IPS-20b (cell line): ENCODE measurements around the gene LECT2.

ENCODE experiments used
- H3K27ac ChIP-seq: one replicate; pipeline ENCODE4 v1.5.1; 2013; ENCODE audit warnings: low read length
- H3K27me3 ChIP-seq: 2 replicates; pipeline ENCODE4 v1.6.1; 2013; ENCODE audit warnings: mild to moderate bottlenecking, low read length, inconsistent platforms; ENCODE audit not compliant: insufficient read depth
- H3K36me3 ChIP-seq: 2 replicates; pipeline ENCODE4 v1.6.1; 2013; ENCODE audit warnings: low read depth, mild to moderate bottlenecking, inconsistent platforms, low read length, moderate library complexity; ENCODE audit not compliant: insufficient read depth
- H3K4me1 ChIP-seq: 2 replicates; pipeline ENCODE4 v1.6.1; 2013; ENCODE audit warnings: mild to moderate bottlenecking, control low read depth, inconsistent platforms, low read length, moderate library complexity; ENCODE audit not compliant: insufficient read depth
- H3K4me3 ChIP-seq: 2 replicates; pipeline ENCODE4 v1.5.1; 2013; ENCODE audit warnings: mild to moderate bottlenecking, low read length, inconsistent platforms
- H3K9ac ChIP-seq: 2 replicates; pipeline ENCODE4 v1.6.1; 2013; ENCODE audit warnings: low read depth, mild to moderate bottlenecking, inconsistent platforms, low read length, moderate library complexity
- H3K9me3 ChIP-seq: 2 replicates; pipeline ENCODE4 v1.6.1; 2013; ENCODE audit warnings: mild to moderate bottlenecking, low read depth, low read length, inconsistent platforms; ENCODE audit not compliant: insufficient read depth

The LECT2 gene

GRCh38 chr5:135977375-135977928 is 22.7 kb upstream of the LECT2 start:
- Histone ChIP-seq H3K27me3 (peaks cover 15% of the 10 kb centered on the region), H3K4me1 (peaks cover 3% of the 10 kb centered on the region; the same call in 1 of the 2 replicates), H3K9me3 (no peaks in the 10 kb centered on the region), H3K36me3 (no peaks in the 10 kb centered on the region), H3K27ac (no peak overlapping the region), H3K4me3 (no peak overlapping the region), H3K9ac (no peak overlapping the region)

DNA sequence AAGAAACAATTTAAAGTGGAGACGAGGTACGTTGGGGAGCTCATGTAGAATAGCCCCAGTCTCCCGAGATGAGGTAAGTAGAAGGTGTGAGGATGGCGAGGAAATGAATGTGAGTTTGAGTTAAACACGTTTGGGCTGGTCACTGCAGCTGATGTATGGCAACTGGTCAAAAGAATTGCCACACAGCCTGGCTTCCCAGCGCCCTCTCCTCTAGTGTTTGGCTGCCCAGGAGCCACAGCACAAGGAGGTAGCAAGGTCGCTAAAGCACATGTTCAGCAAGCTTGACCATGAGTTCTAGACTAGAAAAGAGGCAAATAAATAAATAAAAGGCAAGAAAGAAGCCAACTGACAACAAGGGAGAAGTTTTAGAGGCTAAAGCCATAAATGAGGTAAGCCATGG is 21.4 kb upstream of the LECT2 start:
- Histone ChIP-seq H3K27ac (no peak overlapping the region), H3K4me1 (peaks cover 3% of the 10 kb centered on the region; the same call in 1 of the 2 replicates), H3K27me3 (peaks cover 15% of the 10 kb centered on the region), H3K4me3 (no peak overlapping the region), H3K36me3 (no peaks in the 10 kb centered on the region), H3K9ac (no peak overlapping the region), H3K9me3 (no peaks in the 10 kb centered on the region)

GRCh38 chr5:135975122-135975521 is 20.3 kb upstream of the LECT2 start:
- H3K9ac ChIP-seq = no peak overlapping the region

DNA sequence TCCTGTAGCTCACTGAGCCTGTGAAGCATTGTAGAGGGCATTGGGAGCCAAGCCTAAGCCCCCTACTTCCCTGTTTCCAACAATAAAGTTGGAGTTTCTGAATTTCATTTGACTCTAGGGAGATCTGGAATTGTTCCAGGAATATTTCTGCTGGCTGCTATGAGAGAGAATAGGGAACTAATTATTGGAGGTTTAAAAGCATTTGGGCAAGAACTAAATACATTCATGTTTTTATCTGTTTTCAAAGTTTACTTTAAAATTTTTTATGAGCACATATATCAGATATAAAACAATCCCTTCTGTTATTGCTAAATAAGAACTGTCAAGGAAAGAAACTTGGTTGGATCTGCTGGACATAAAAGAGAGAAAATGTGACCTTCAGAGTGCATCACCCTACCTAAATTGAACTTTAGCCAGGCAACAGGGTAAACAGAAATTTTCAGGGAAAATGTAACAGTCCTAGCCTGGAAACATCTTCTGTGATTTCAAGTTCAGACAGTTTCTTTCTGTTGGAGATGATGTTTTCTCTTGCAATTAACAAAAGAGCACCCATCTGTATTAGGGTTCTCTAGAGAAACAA is 19.3 kb upstream of the LECT2 start:
- Histone ChIP-seq H3K27me3 (peaks cover 15% of the 10 kb centered on the region), H3K36me3 (no peaks in the 10 kb centered on the region), H3K4me3 (no peak overlapping the region), H3K9ac (no peak overlapping the region), H3K27ac (no peak overlapping the region), H3K9me3 (no peaks in the 10 kb centered on the region), H3K4me1 (peaks cover 3% of the 10 kb centered on the region; the same call in 1 of the 2 replicates)

More at GRCh38 chr5:135975122-135975521, 20.3 kb upstream of the LECT2 start:
- Histone ChIP-seq H3K36me3 (no peaks in the 10 kb centered on the region), H3K4me1 (peaks cover 3% of the 10 kb centered on the region; the same call in 1 of the 2 replicates), H3K4me3 (no peak overlapping the region), H3K27me3 (peaks cover 15% of the 10 kb centered on the region), H3K27ac (no peak overlapping the region), H3K9me3 (no peaks in the 10 kb centered on the region)

- Histone ChIP-seq H3K9me3 (no peaks in the 10 kb centered on the region), H3K9ac (no peak overlapping the region), H3K27me3 (peaks cover 15% of the 10 kb centered on the region), H3K27ac (no peak overlapping the region), H3K36me3 (no peaks in the 10 kb centered on the region), H3K4me1 (peaks cover 3% of the 10 kb centered on the region; the same call in 1 of the 2 replicates), H3K4me3 (no peak overlapping the region)
Measured at GRCh38 chr5:135973323-135974020, 18.7 kb upstream of the LECT2 start.

GRCh38 chr5:135971701-135972100 is 16.9 kb upstream of the LECT2 start:
- H3K9ac ChIP-seq = no peak overlapping the region
- H3K36me3 ChIP-seq = no peaks in the 10 kb centered on the region
- H3K4me1 ChIP-seq = peaks cover 3% of the 10 kb centered on the region; the same call in 1 of the 2 replicates
- H3K27me3 ChIP-seq = 0 out of 2 replicates have a peak, but pooled peaks cover 2% of the 10 kb centered on the region
- H3K9me3 ChIP-seq = no peaks in the 10 kb centered on the region
- H3K27ac ChIP-seq = no peak overlapping the region
- H3K4me3 ChIP-seq = no peak overlapping the region

DNA sequence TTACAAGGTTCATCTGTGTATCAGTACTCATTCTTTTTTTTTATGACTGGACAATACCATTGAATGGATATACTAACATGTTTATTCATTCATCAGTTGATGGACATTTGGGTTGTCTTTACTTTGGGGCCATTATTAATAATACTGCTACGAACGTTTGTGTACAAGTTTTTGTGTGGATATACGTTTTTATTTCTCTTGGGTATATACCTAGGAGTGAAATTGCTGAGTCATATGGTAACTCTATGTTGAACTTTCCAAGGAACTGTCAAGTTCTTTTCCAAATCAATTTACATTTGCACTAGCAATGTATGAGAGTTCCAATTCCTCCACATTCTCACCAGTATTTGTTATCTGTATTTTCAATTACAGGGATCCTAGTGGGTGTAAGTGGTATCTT is 12.0 kb upstream of the LECT2 start:
- Histone ChIP-seq H3K27ac (no peak overlapping the region), H3K9me3 (no peaks in the 10 kb centered on the region), H3K4me3 (no peak overlapping the region), H3K9ac (no peak overlapping the region), H3K27me3 (no peaks in the 10 kb centered on the region), H3K4me1 (no peaks in the 10 kb centered on the region), H3K36me3 (no peaks in the 10 kb centered on the region)

DNA sequence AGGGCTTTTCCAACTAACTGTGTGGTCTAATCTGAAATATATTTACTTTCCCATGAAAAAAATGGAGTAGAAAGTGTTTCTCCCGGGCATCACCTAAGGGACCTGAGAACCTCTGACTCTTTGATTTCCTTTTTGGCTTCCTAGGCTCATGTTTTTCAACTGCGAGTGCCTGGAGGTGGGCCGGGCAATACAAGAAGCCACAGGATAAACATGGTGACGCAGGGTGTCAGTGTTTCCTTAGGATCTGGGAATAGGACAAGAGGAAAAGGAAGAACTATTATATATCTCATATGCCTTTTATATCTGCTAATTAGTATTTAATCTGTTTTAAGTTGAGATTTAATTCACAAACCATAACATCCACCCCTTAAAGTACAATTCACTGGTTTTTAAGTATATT is 11.4 kb upstream of the LECT2 start:
- H3K27me3 ChIP-seq = no peaks in the 10 kb centered on the region
- H3K9me3 ChIP-seq = no peaks in the 10 kb centered on the region
- no peak overlapping the region for H3K4me3 ChIP-seq

GRCh38 chr5:135965504-135965903 is 10.7 kb upstream of the LECT2 start:
- Histone ChIP-seq H3K27ac (no peak overlapping the region), H3K9me3 (no peaks in the 10 kb centered on the region), H3K4me1 (no peaks in the 10 kb centered on the region), H3K4me3 (no peak overlapping the region), H3K9ac (no peak overlapping the region), H3K36me3 (no peaks in the 10 kb centered on the region), H3K27me3 (no peaks in the 10 kb centered on the region)

More for the DNA sequence above, 11.4 kb upstream of the LECT2 start:
- Histone ChIP-seq H3K4me1 (no peaks in the 10 kb centered on the region), H3K9ac (no peak overlapping the region), H3K36me3 (no peaks in the 10 kb centered on the region), H3K27ac (no peak overlapping the region)

DNA sequence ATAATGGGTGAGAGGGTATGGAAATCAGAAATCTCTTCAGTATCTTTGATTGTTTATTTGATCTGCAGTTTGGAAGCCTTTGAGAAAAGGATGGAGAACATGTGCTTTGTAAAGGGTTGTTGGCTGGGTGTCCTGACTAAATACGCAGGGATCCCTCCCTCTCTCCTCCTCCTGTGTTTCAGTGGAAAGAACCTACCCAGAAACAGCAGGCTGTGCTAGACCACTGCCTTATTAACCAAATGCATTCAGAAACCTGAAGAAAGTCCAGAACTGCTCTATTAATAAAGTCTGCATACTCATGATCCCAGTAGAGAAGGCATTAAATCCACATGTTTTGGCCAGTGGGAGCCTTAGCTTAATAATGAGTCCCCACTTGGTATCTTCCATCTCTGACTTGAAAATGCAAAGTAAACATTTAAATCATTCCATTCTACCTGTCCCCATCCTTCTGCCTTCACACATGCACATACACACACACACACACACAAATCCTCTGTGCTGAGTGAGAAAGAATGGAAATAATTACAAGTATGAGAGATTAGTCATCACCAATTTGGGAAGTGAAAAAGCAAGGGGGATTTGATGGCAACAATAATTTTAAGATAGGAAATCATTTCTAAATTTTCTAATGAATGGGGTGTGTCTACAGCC is 10.0 kb upstream of the LECT2 start:
- H3K4me3 ChIP-seq = no peak overlapping the region
- H3K27me3 ChIP-seq = no peaks in the 10 kb centered on the region
- no peaks in the 10 kb centered on the region for H3K4me1 ChIP-seq
- H3K9ac ChIP-seq = no peak overlapping the region
- no peak overlapping the region for H3K27ac ChIP-seq
- H3K36me3 ChIP-seq = no peaks in the 10 kb centered on the region
- no peaks in the 10 kb centered on the region for H3K9me3 ChIP-seq

- no peaks in the 10 kb centered on the region for H3K4me1 ChIP-seq
- no peaks in the 10 kb centered on the region for H3K36me3 ChIP-seq
- H3K27me3 ChIP-seq = no peaks in the 10 kb centered on the region
- H3K4me3 ChIP-seq = no peak overlapping the region
- no peaks in the 10 kb centered on the region for H3K9me3 ChIP-seq
- H3K9ac ChIP-seq = no peak overlapping the region
- H3K27ac ChIP-seq = no peak overlapping the region
Measured at GRCh38 chr5:135955525-135955924, 742 bp upstream of the LECT2 start.
